ENCODE results near the gene BPIFB6. TPM values are rescaled to one million over a fixed set of nuclear protein-coding genes. Genes with fewer than 3 reads are reported as not detected.

Gene BPIFB6
- total and polyA plus RNA-seq, 7 experiments from 2014 or later: not detected

DNA sequence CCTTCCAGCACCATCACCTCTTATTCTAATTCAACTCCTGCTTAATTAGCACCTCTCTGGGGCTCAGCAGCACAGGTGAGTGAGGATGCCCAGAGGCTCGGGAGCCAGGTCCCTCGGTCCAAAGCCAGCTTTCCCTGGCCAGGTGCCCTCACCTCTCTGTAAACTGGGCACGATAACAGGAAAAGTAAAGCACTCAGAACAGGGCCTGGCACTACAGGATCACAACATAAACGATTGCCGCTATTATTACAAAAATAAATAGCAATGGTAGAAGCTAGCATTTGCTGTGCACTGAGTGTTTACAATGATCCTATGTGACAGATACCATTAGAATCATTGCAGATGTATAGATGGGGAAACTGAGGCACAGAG lies 21.3 kb upstream of the BPIFB6 start:
- peaks cover 0 to 3% (median 0%) of the 10 kb centered on the region in 3 experiments for H3K9me3 ChIP-seq (ENCODE audit: control insufficient read depth in 2 of 3, low read length in 3 of 3)
- Mint-ChIP-seq H3K36me3 (peaks cover 0 to 3% (median 0%) of the 10 kb centered on the region in 5 donors), H3K4me1 (peaks cover 0 to 38% (median 12%) of the 10 kb centered on the region in 7 donors), H3K4me3 (no peak overlapping the region), H3K27ac (no peak overlapping the region), H3K9me3 (peaks cover 0 to 7% (median 0%) of the 10 kb centered on the region in 11 donors), H3K27me3 (no peaks in the 10 kb centered on the region)
- no peak for DNase-seq
- ATAC-seq: no peak
- no peaks in the 10 kb centered on the region for H3K27me3 ChIP-seq (ENCODE audit: control insufficient read depth in 2 of 2, insufficient read depth in 2 of 2, low read length in 2 of 2)
- peaks cover 0 to under 1% of the 10 kb centered on the region in 2 donors for H3K4me1 ChIP-seq (ENCODE audit: control insufficient read depth in 2 of 2, insufficient read depth in 2 of 2, low read length in 2 of 2)
- no peak overlapping the region for H3K4me3 ChIP-seq (ENCODE audit: low read length)
- POLR2A ChIA-PET: no interaction called here
- CTCF ChIA-PET: no interaction called here
- H3K27ac ChIP-seq (ENCODE audit: low read depth, low read length): no peak overlapping the region
- no peaks in the 10 kb centered on the region for H3K36me3 ChIP-seq (ENCODE audit: control insufficient read depth in 2 of 3, insufficient read depth in 3 of 3, low read length in 3 of 3)
- intact Hi-C loops (cut with micrococcal nuclease): no loop called here

- Mint-ChIP-seq H3K4me3 (no peak overlapping the region), H3K4me1 (peaks cover 0 to 37% (median 9%) of the 10 kb centered on the region in 7 donors), H3K9me3 (no peaks in the 10 kb centered on the region), H3K27ac (no peak overlapping the region), H3K36me3 (no peaks in the 10 kb centered on the region), H3K27me3 (no peaks in the 10 kb centered on the region)
- no peak overlapping the region for H3K4me3 ChIP-seq (ENCODE audit: low read length)
- H3K9me3 ChIP-seq (ENCODE audit: control insufficient read depth in 2 of 3, low read length in 3 of 3): no peaks in the 10 kb centered on the region
- H3K27me3 ChIP-seq (ENCODE audit: control insufficient read depth in 2 of 2, insufficient read depth in 2 of 2, low read length in 2 of 2): no peaks in the 10 kb centered on the region
- ChIA-PET POLR2A (no interaction called here), CTCF (no interaction called here)
- H3K4me1 ChIP-seq (ENCODE audit: control insufficient read depth in 2 of 2, insufficient read depth in 2 of 2, low read length in 2 of 2): no peaks in the 10 kb centered on the region
- intact Hi-C loops (cut with micrococcal nuclease): no loop called here
- no peak overlapping the region for H3K27ac ChIP-seq (ENCODE audit: low read depth, low read length)
- DNase-seq (no peak), ATAC-seq (no peak)
- no peaks in the 10 kb centered on the region for H3K36me3 ChIP-seq (ENCODE audit: control insufficient read depth in 2 of 3, insufficient read depth in 3 of 3, low read length in 3 of 3)
Observed at GRCh38 chr20:33010674-33011449, 20.6 kb upstream of the BPIFB6 start.

DNA sequence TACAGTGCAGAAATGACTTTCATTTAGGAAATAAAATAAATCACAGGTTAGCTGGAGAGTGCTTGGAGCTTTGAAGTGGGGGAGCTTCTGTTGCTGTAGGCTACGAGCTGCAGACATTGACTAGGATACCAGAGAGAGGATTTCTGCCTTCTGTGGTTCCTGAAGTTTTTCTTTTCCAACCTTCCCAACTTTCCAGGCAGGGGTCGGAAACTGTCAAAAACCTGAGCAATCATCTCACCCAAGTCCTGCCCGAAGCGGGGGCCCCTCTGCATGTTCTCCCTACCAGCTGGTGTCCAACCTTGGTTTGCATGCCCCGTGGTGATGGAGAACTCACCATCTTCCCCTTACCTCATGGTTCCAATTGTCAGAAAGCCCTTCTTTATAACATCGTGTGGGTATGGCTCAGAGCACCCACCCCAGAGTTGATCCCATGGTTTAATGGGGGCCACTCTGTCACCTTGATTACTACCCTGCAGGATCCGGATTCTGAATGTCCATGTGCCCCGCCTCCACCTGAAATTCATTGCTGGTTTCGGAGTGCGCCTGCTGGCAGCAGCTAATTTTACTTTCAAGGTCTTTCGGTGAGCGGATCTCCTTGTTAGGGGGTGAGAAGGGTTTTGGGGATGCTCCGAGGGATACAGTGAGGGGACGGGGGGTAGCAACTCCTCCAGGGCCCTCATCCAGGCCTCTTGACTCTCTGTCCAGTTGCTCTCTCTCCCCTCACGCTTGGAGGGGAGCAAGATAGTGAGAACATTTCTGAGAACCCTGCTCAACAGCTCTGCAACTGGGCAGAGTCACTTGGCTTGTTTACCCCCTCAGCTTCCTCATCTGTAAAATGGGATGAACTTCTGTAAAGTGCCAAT lies 18.9 kb upstream of the BPIFB6 start:
- H3K36me3 Mint-ChIP-seq: no peaks in the 10 kb centered on the region
- no peak overlapping the region for H3K4me3 ChIP-seq (ENCODE audit: low read length)
- intact Hi-C loops (cut with micrococcal nuclease): no loop called here

GRCh38 chr20:33013701-33014326 lies 17.6 kb upstream of the BPIFB6 start:
- ATAC-seq (no peak), DNase-seq (no peak)
- Mint-ChIP-seq H3K27ac (peak overlapping the region in 1 of 9 donors; percentile 38), H3K9me3 (no peaks in the 10 kb centered on the region), H3K4me1 (peaks cover 2 to 45% (median 14%) of the 10 kb centered on the region in 7 donors), H3K36me3 (no peaks in the 10 kb centered on the region), H3K27me3 (no peaks in the 10 kb centered on the region), H3K4me3 (no peak overlapping the region)
- Histone ChIP-seq H3K4me1 (ENCODE audit: control insufficient read depth in 2 of 2, insufficient read depth in 2 of 2, low read length in 2 of 2) (no peaks in the 10 kb centered on the region), H3K27ac (ENCODE audit: low read depth, low read length) (no peak overlapping the region), H3K27me3 (ENCODE audit: control insufficient read depth in 2 of 2, insufficient read depth in 2 of 2, low read length in 2 of 2) (no peaks in the 10 kb centered on the region), H3K36me3 (ENCODE audit: control insufficient read depth in 2 of 3, insufficient read depth in 3 of 3, low read length in 3 of 3) (no peaks in the 10 kb centered on the region), H3K4me3 (ENCODE audit: low read length) (no peak overlapping the region), H3K9me3 (ENCODE audit: control insufficient read depth in 2 of 3, low read length in 3 of 3) (no peaks in the 10 kb centered on the region)
- intact Hi-C loops (cut with micrococcal nuclease): no loop called here
- ChIA-PET POLR2A (no interaction called here), CTCF (no interaction called here)

More for the DNA sequence above, 18.9 kb upstream of the BPIFB6 start:
- Histone ChIP-seq H3K4me1 (ENCODE audit: control insufficient read depth in 2 of 2, insufficient read depth in 2 of 2, low read length in 2 of 2) (no peaks in the 10 kb centered on the region), H3K9me3 (ENCODE audit: control insufficient read depth in 2 of 3, low read length in 3 of 3) (no peaks in the 10 kb centered on the region), H3K27me3 (ENCODE audit: control insufficient read depth in 2 of 2, insufficient read depth in 2 of 2, low read length in 2 of 2) (no peaks in the 10 kb centered on the region), H3K27ac (ENCODE audit: low read depth, low read length) (no peak overlapping the region), H3K36me3 (ENCODE audit: control insufficient read depth in 2 of 3, insufficient read depth in 3 of 3, low read length in 3 of 3) (no peaks in the 10 kb centered on the region)
- H3K4me1 Mint-ChIP-seq: peaks cover 2 to 45% (median 14%) of the 10 kb centered on the region in 7 donors
- H3K27ac Mint-ChIP-seq: peak overlapping the region in 2 of 9 donors; percentile 4 to 34
- H3K27me3 Mint-ChIP-seq: no peaks in the 10 kb centered on the region
- no peak overlapping the region for H3K4me3 Mint-ChIP-seq
- POLR2A ChIA-PET: no interaction called here
- DNase-seq (no peak), ATAC-seq (no peak)
- CTCF ChIA-PET: interaction anchor here (0.5 to 0.7 kb wide), 2 partner anchors 24 to 350 kb away, joined by 3 to 4 read pairs; no protein-coding TSS in a partner anchor
- H3K9me3 Mint-ChIP-seq: no peaks in the 10 kb centered on the region

GRCh38 chr20:33014336-33015113 lies 16.9 kb upstream of the BPIFB6 start:
- H3K4me1 Mint-ChIP-seq: peaks cover 2 to 45% (median 14%) of the 10 kb centered on the region in 7 donors
- no peaks in the 10 kb centered on the region for H3K36me3 Mint-ChIP-seq
- Histone ChIP-seq H3K4me3 (ENCODE audit: low read length) (no peak overlapping the region), H3K4me1 (ENCODE audit: control insufficient read depth in 2 of 2, insufficient read depth in 2 of 2, low read length in 2 of 2) (no peaks in the 10 kb centered on the region), H3K27me3 (ENCODE audit: control insufficient read depth in 2 of 2, insufficient read depth in 2 of 2, low read length in 2 of 2) (no peaks in the 10 kb centered on the region), H3K27ac (ENCODE audit: low read depth, low read length) (no peak overlapping the region), H3K9me3 (ENCODE audit: control insufficient read depth in 2 of 3, low read length in 3 of 3) (no peaks in the 10 kb centered on the region), H3K36me3 (ENCODE audit: control insufficient read depth in 2 of 3, insufficient read depth in 3 of 3, low read length in 3 of 3) (no peaks in the 10 kb centered on the region)
- intact Hi-C loops (cut with micrococcal nuclease): no loop called here
- ATAC-seq (no peak), DNase-seq (no peak)
- H3K27ac Mint-ChIP-seq: peak overlapping the region in 2 of 9 donors; percentile 26 to 43
- no peaks in the 10 kb centered on the region for H3K9me3 Mint-ChIP-seq
- ChIA-PET POLR2A (no interaction called here), CTCF (no interaction called here)
- no peaks in the 10 kb centered on the region for H3K27me3 Mint-ChIP-seq
- no peak overlapping the region for H3K4me3 Mint-ChIP-seq

- H3K4me3 Mint-ChIP-seq: no peak overlapping the region
- intact Hi-C loops (cut with micrococcal nuclease): no loop called here
Observed at GRCh38 chr20:33015114-33015484, 16.3 kb upstream of the BPIFB6 start.

More at GRCh38 chr20:33015114-33015484, 16.3 kb upstream of the BPIFB6 start:
- ChIA-PET POLR2A (interaction anchor here (0.6 kb wide), 1 partner anchor 771 kb away, joined by 9 read pairs; no protein-coding TSS in a partner anchor), CTCF (no interaction called here)
- no peak overlapping the region for H3K4me3 ChIP-seq (ENCODE audit: low read length)
- no peaks in the 10 kb centered on the region for H3K27me3 ChIP-seq (ENCODE audit: control insufficient read depth in 2 of 2, insufficient read depth in 2 of 2, low read length in 2 of 2)
- Mint-ChIP-seq H3K36me3 (no peaks in the 10 kb centered on the region), H3K27ac (peak overlapping the region in 2 of 9 donors; percentile 7 to 26), H3K27me3 (no peaks in the 10 kb centered on the region), H3K4me1 (peaks cover 2 to 42% (median 14%) of the 10 kb centered on the region in 7 donors), H3K9me3 (no peaks in the 10 kb centered on the region)
- H3K9me3 ChIP-seq (ENCODE audit: control insufficient read depth in 2 of 3, low read length in 3 of 3): no peaks in the 10 kb centered on the region
- DNase-seq (no peak), ATAC-seq (no peak)
- no peaks in the 10 kb centered on the region for H3K36me3 ChIP-seq (ENCODE audit: control insufficient read depth in 2 of 3, insufficient read depth in 3 of 3, low read length in 3 of 3)
- no peaks in the 10 kb centered on the region for H3K4me1 ChIP-seq (ENCODE audit: control insufficient read depth in 2 of 2, insufficient read depth in 2 of 2, low read length in 2 of 2)
- H3K27ac ChIP-seq (ENCODE audit: low read depth, low read length): no peak overlapping the region

Data from naive thymus-derived CD4-positive, alpha-beta T cell (primary cell).